Heart left ventricle (tissue), 16 donors: Measurements from ENCODE around the gene NQO1. TPM values are rescaled to one million over a fixed set of nuclear protein-coding genes. Genes with fewer than 3 reads are reported as not detected.

Source experiments
- ATAC-seq, 4 donors: fragments of 200-7000 bp; cut with Tn5 transposase; one replicate each; pipeline ENCODE4 v1.9.1; 2020 to 2022; ENCODE audit warnings: moderate library complexity in 4 of 4, mild to moderate bottlenecking in 3 of 4, moderate number of reproducible peaks in 1 of 4
- DNase-seq, 5 donors: peaks; one replicate each; pipeline ENCODE4 v3.0.0-alpha.2; 2020
- H3K27ac ChIP-seq, 12 donors: fragments of 200-600 bp; sonication (generic) in 4 of 12; one replicate each; pipeline versions ENCODE4 v1.5.0 to v1.8.0; 2016 to 2022; ENCODE audit warnings: mild to moderate bottlenecking in 2 of 12
- H3K27me3 ChIP-seq, 9 donors: fragments of 200-600 bp; sonication (generic) in 2 of 9; one replicate each; pipeline versions ENCODE4 v1.5.1 to v1.8.0; 2016 to 2022; ENCODE audit warnings: mild to moderate bottlenecking in 3 of 9
- H3K36me3 ChIP-seq, 9 donors: fragments of 200-600 bp; sonication (generic) in 2 of 9; one replicate each; pipeline versions ENCODE4 v1.5.0 to v1.8.0; 2018 to 2022; ENCODE audit warnings: mild to moderate bottlenecking in 2 of 9
- H3K4me1 ChIP-seq, 12 donors: fragments of 200-600 bp; sonication (generic) in 4 of 12; one replicate each; pipeline versions ENCODE4 v1.5.0 to v1.8.0; 2016 to 2022; ENCODE audit warnings: mild to moderate bottlenecking in 3 of 12
- H3K4me3 ChIP-seq, 12 donors: fragments of 200-600 bp; sonication (generic) in 4 of 12; one replicate each; pipeline versions ENCODE4 v1.5.0 to v1.8.0; 2017 to 2022; ENCODE audit warnings: mild to moderate bottlenecking in 9 of 12, moderate library complexity in 4 of 12
- H3K9me3 ChIP-seq, 12 donors: fragments of 200-600 bp; sonication (generic) in 4 of 12; one replicate each; pipeline versions ENCODE4 v1.5.0 to v1.8.0; 2016 to 2022; ENCODE audit warnings: mild to moderate bottlenecking in 1 of 12
- POLR2A ChIP-seq, 2 donors: fragments of 450-650 bp; IDR thresholded peaks; one replicate each; pipeline ENCODE4 v1.6.1; 2017; ENCODE audit warnings: antibody characterized with exemption in 2 of 2, mild to moderate bottlenecking in 2 of 2, moderate library complexity in 2 of 2
- WGBS, 4 donors: extraction: QIAGEN DNeasy Blood & Tissue Kit in 2 of 4; methylation state at CpG; one replicate each; pipeline versions ENCODE4 v1.1.5 to v1.1.7; 2013 to 2018; 5-methylcytosine and 5-hydroxymethylcytosine counted together
- intact Hi-C, 10 donors: fragments of 100-400 bp; cut with DNase I; formaldehyde crosslinking; loops; one replicate each; pipeline versions ENCODE4 v1.11.1 to v1.14.2; 2022
- polyA plus RNA-seq, 2 donors: library from polyadenylated mRNA; stranded (reverse); fragments of 200-250 nt; gene quantifications; one replicate each; pipeline ENCODE4 v1.2.3, GENCODE V29; 2013
- total RNA-seq, 9 donors: library from RNA; depleted of rRNA in 2 of 9; stranded (reverse); fragments of >200 nt in 2 of 9; fragmentation: NEBNext Ultra II Directional in 3 of 9; extraction: Animal tissue kit (Norgen Biotek cat#: 25700) in 3 of 9; gene quantifications; one replicate each; pipeline versions ENCODE4 v1.1.0 to v1.2.4, GENCODE V29; 2016 to 2023
- TF ChIP-seq, protein P1 (sequence below), 12 donors: fragments of 200-600 bp; sonication (generic) in 4 of 12; IDR thresholded peaks; one replicate each; pipeline versions ENCODE4 v1.5.0 to v1.8.0; 2018 to 2022; ENCODE audit warnings: antibody characterized with exemption in 12 of 12, mild to moderate bottlenecking in 5 of 12
- donor health status: ischemic (EF 13 %, LVEDD 7.1; RV severe dilation, severe dysfunction).
- donor health status: healthy with polysubstance abuse.
- donor health status: DM: no; HTN: yes; CAD: no.
- donor health status: DM: no; HTN: no; CAD: no.
- donor health status: ischemic (EF 25% LVEDD 6.9; RV normal size, moderate dysfunction).
- donor health status: ischemic (EF 25% LVEDD 5.7; RV mildly dilated, moderate dysfunction).
- donor health status: healthy.
- donor health status: DM: yes; HTN: yes; CAD: no.
- donor health status: ischemic (EF 35%, LVEDD 5.7; RV mildly dilated, moderate dysfunction).
- donor health status: nonischemic (EF 11% LVEDD 7.7; RV severe dilation, severe dysfunction).
- donor health status: DM: yes; HTN: yes; CAD: no.
- donor health status: PGD.
- donor health status: ischemic (EF 29% LVEDD 5.4; RV normal size, mild dysfunction).
- donor health status: nonischemic (EF 23%, LVEDD 6.1; RV moderate dilation, normal function).

NQO1 gene
- total and polyA plus RNA-seq, 11 donors: 7.6 to 76.8 (median 12.8) TPM

- TF ChIP-seq, protein P1, sequence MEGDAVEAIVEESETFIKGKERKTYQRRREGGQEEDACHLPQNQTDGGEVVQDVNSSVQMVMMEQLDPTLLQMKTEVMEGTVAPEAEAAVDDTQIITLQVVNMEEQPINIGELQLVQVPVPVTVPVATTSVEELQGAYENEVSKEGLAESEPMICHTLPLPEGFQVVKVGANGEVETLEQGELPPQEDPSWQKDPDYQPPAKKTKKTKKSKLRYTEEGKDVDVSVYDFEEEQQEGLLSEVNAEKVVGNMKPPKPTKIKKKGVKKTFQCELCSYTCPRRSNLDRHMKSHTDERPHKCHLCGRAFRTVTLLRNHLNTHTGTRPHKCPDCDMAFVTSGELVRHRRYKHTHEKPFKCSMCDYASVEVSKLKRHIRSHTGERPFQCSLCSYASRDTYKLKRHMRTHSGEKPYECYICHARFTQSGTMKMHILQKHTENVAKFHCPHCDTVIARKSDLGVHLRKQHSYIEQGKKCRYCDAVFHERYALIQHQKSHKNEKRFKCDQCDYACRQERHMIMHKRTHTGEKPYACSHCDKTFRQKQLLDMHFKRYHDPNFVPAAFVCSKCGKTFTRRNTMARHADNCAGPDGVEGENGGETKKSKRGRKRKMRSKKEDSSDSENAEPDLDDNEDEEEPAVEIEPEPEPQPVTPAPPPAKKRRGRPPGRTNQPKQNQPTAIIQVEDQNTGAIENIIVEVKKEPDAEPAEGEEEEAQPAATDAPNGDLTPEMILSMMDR (IDR thresholded peaks at IDR 0.05): no peak
- no peak for TF ChIP-seq POLR2A (IDR thresholded peaks at IDR 0.05)
- 90 to 93% (median 93%) methylated on average over 9 of the region's 9 CpGs for WGBS, 4 donors
- no peaks in the 10 kb centered on the region for H3K27me3 ChIP-seq
- ATAC-seq (no peak), DNase-seq (no peak)
- no peaks in the 10 kb centered on the region for H3K9me3 ChIP-seq
- no peak overlapping the region for H3K4me3 ChIP-seq
- intact Hi-C loops: loop anchor here in 1 of 10 donors (5.0 kb wide), 1 partner anchor 39 kb away; the partner anchor contains the start of gene NOB1
- no peak overlapping the region for H3K27ac ChIP-seq
- H3K36me3 ChIP-seq: peaks cover 0 to 84% (median 59%) of the 10 kb centered on the region in 9 donors
- H3K4me1 ChIP-seq: peaks cover 0 to 9% (median 0%) of the 10 kb centered on the region in 12 donors
These were observed 13.3 kb downstream of the NQO1 start for GRCh38 chr16:69712914-69713581.

- WGBS, 4 donors: 90 to 94% (median 92%) methylated on average over 4 of the region's 4 CpGs
- DNase-seq: no peak
- no peak for ATAC-seq
- no peak overlapping the region for H3K4me3 ChIP-seq
- no peaks in the 10 kb centered on the region for H3K27me3 ChIP-seq
- no peak overlapping the region for H3K27ac ChIP-seq
- intact Hi-C loops: loop anchor here in 1 of 10 donors (5.0 kb wide), 1 partner anchor 40 kb away; the partner anchor contains the start of gene NOB1
- peaks cover 0 to 9% (median 0%) of the 10 kb centered on the region in 12 donors for H3K4me1 ChIP-seq
- TF ChIP-seq POLR2A (IDR thresholded peaks at IDR 0.05): no peak
- TF ChIP-seq, protein P1 (IDR thresholded peaks at IDR 0.05): no peak
- peaks cover 0 to 84% (median 52%) of the 10 kb centered on the region in 9 donors for H3K36me3 ChIP-seq
- H3K9me3 ChIP-seq: no peaks in the 10 kb centered on the region
These were observed 14.1 kb downstream of the NQO1 start for GRCh38 chr16:69712277-69712676.

DNA sequence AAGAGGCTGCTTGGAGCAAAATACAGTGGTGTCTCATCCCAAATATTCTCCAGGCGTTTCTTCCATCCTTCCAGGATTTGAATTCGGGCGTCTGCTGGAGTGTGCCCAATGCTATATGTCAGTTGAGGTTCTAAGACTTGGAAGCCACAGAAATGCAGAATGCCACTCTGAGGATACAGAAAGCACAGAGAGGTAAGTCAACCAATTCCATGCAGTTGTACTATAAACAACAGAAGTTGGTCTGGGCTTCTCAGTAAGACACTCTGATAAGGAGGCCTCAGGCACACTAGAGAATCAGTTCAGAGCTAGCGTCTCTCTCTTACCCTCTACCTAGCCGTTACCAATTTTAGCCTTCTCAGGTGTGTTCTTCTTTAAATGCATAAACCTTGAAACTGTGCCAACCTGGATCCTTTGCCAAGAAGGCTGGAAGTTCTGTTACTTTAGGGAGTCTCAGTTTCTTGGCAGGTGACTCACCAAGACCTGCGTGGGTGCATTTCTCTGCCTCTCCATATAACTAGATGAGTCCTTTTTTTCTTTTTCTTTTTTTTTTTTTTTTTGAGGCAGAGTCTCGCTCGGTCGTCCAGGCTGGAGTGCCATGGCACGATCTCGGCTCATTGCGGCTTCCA is 15.1 kb downstream of the NQO1 start:
- Histone ChIP-seq H3K27ac (no peak overlapping the region), H3K27me3 (no peaks in the 10 kb centered on the region), H3K4me3 (no peak overlapping the region), H3K9me3 (no peaks in the 10 kb centered on the region), H3K36me3 (peaks cover 0 to 79% (median 44%) of the 10 kb centered on the region in 9 donors), H3K4me1 (peaks cover 0 to 9% (median 0%) of the 10 kb centered on the region in 12 donors)
- no peak for TF ChIP-seq POLR2A (IDR thresholded peaks at IDR 0.05)
- TF ChIP-seq, protein P1 (IDR thresholded peaks at IDR 0.05): no peak
- ATAC-seq (no peak), DNase-seq (no peak)
- WGBS, 4 donors: 82 to 91% (median 87%) methylated on average over 12 of the region's 12 CpGs
- intact Hi-C loops: loop anchor here in 2 of 10 donors (2.0 to 5.0 kb wide), 2 partner anchors 41 to 44 kb away; partner anchors contain the start of gene NOB1 (in 2 of the 2)

- no peaks in the 10 kb centered on the region for H3K9me3 ChIP-seq
- intact Hi-C loops: loop anchor here (1.0 to 10.0 kb wide), 4 partner anchors 43 to 315 kb away; partner anchors contain the start of gene NOB1 (in 10 of the 10)
- WGBS, 4 donors: 43 to 55% (median 51%) methylated on average over 5 of the region's 5 CpGs
- peaks cover 0 to 9% (median 0%) of the 10 kb centered on the region in 12 donors for H3K4me1 ChIP-seq
- H3K36me3 ChIP-seq: peaks cover 0 to 67% (median 32%) of the 10 kb centered on the region in 9 donors
- DNase-seq: no peak
- TF ChIP-seq, protein P1 (IDR thresholded peaks at IDR 0.05): peak; percentile 53 to 83 (median 70)
- no peak for TF ChIP-seq POLR2A (IDR thresholded peaks at IDR 0.05)
- H3K27me3 ChIP-seq: no peaks in the 10 kb centered on the region
- H3K4me3 ChIP-seq: no peak overlapping the region
- H3K27ac ChIP-seq: peak overlapping the region in 6 of 12 donors; percentile 14 to 36 (median 26)
- peak in 2 of 4 donors; percentile 57 to 58 for ATAC-seq
These were observed 16.8 kb downstream of the NQO1 start for GRCh38 chr16:69709456-69710084.
